Suppressor macrophage treated with lipopolysaccharide for 4 hours (primary cell): ENCODE measurements around the gene OR52N5.

Experiments
- DNase-seq: peaks from one replicate; pipeline ENCODE4 v3.0.0-alpha.2; 2020

OR52N5 gene

GRCh38 chr11:5783255-5783654, at the start of gene OR52N5:
OR52N5 (minus strand) TSS chr11:5783355; CDS start chr11:5778634, 4,721 bp downstream.
- DNase-seq: no peak

- DNase-seq: no peak
Observed at GRCh38 chr11:5831196-5831829, 48.2 kb upstream of the OR52N5 start.

- DNase-seq: peak; percentile 28
Observed at GRCh38 chr11:5818245-5818886, 35.2 kb upstream of the OR52N5 start.

GRCh38 chr11:5815534-5815933, 32.4 kb upstream of the OR52N5 start:
- peak; percentile 69 for DNase-seq

- DNase-seq: no peak
Observed at GRCh38 chr11:5809905-5810795, 27.0 kb upstream of the OR52N5 start.

GRCh38 chr11:5809122-5809519, 26.0 kb upstream of the OR52N5 start:
- peak; percentile 31 for DNase-seq

GRCh38 chr11:5808500-5809121, 25.5 kb upstream of the OR52N5 start, which contains the start of gene OR52N2:
OR52N2 (plus strand) TSS chr11:5808924; CDS start chr11:5820336, 11,412 bp downstream.
- DNase-seq: peak; percentile 89

GRCh38 chr11:5807580-5807979, 24.4 kb upstream of the OR52N5 start:
- no peak for DNase-seq

GRCh38 chr11:5803982-5804381, 20.8 kb upstream of the OR52N5 start:
- no peak for DNase-seq

GRCh38 chr11:5796541-5796940, 13.4 kb upstream of the OR52N5 start:
- no peak for DNase-seq

- no peak for DNase-seq
Observed at GRCh38 chr11:5791165-5791564, 8.0 kb upstream of the OR52N5 start, which contains the start of gene OR52N1. OR52N1 (minus strand) TSS chr11:5791265; CDS start chr11:5788816, 2,449 bp downstream.

- DNase-seq: no peak
Observed at GRCh38 chr11:5767056-5767455, 16.1 kb downstream of the OR52N5 start.

- no peak for DNase-seq
Observed at GRCh38 chr11:5753943-5754342, 29.2 kb downstream of the OR52N5 start, which contains the start of gene OR52N4. OR52N4 (plus strand) TSS chr11:5754243; CDS start chr11:5754741, 498 bp downstream.

GRCh38 chr11:5749836-5750235, 33.3 kb downstream of the OR52N5 start:
- no peak for DNase-seq

GRCh38 chr11:5746614-5747013, 36.5 kb downstream of the OR52N5 start:
- no peak for DNase-seq

GRCh38 chr11:5738431-5738830, 44.7 kb downstream of the OR52N5 start:
- no peak for DNase-seq

GRCh38 chr11:5737670-5738392, 45.3 kb downstream of the OR52N5 start:
- DNase-seq: no peak

GRCh38 chr11:5737091-5737490, 46.1 kb downstream of the OR52N5 start:
- no peak for DNase-seq

- DNase-seq: no peak
Observed at GRCh38 chr11:5736396-5736795, 46.8 kb downstream of the OR52N5 start, which contains the start of gene OR56B1. OR56B1 (plus strand) TSS chr11:5736448; CDS start chr11:5736517, 69 bp downstream.

- no peak for DNase-seq
Observed at GRCh38 chr11:5727691-5728090, 55.5 kb downstream of the OR52N5 start.

- DNase-seq: no peak
Observed at GRCh38 chr11:5726351-5726750, 56.8 kb downstream of the OR52N5 start.
